ENCODE measurements around the gene ZBTB17.

ZBTB17 gene

DNA sequence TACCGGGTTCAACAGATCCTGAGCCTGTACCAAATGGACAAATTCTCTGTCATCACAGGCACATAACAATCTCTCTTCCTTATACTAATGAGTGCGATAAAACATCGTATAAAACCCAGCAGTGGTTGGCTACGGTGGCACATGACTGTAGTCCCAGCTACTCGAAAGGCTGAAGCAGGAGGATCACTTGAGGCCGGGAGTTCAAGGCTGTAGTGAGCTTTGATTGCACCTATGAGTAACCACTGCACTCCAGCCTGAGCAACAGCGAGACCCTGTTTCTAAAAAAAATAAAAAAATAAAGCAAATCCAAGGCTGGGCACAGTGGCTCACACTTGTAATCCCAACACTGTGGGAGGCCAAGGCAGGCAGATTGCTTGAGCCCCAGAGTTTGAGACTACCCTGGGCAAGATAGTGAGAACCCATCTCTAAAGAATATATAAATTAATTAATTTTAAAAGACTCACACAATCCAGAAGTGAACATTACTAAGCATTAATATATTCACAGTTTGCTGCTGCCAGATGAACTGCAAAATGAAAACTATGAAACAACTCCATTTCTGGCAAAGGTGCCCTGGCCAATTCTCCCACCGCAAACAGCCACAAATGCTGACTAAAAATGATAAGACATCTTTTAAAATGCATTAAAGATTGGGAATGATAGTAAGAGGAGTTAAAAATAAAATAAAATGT, 13.1 kb downstream of the ZBTB17 start:
- FAIRE-seq (no peak), DNase-seq (ENCODE audit: insufficient read length) (no peak)
- TF ChIP-seq POLR2A (IDR thresholded peaks at IDR 0.05; ENCODE audit: low read depth, low read length), result no peak

- DNase-seq (ENCODE audit: insufficient read length), result no peak
- FAIRE-seq, result no peak
- TF ChIP-seq TAF1 (IDR thresholded peaks at IDR 0.05; ENCODE audit: borderline replicate concordance, low read depth, low read length) (no peak), POLR2A (IDR thresholded peaks at IDR 0.05; ENCODE audit: low read depth, low read length) (no peak), POLR2AphosphoS5 (IDR thresholded peaks at IDR 0.05; ENCODE audit: low read depth, low read length) (no peak)
Observed at GRCh38 chr1:15962176-15962575, 13.7 kb downstream of the ZBTB17 start.

GRCh38 chr1:15961492-15961891, 14.4 kb downstream of the ZBTB17 start:
- FAIRE-seq (no peak), DNase-seq (ENCODE audit: insufficient read length) (no peak)
- TF ChIP-seq POLR2AphosphoS5 (IDR thresholded peaks at IDR 0.05; ENCODE audit: low read depth, low read length) (no peak), TAF1 (IDR thresholded peaks at IDR 0.05; ENCODE audit: borderline replicate concordance, low read depth, low read length) (no peak), POLR2A (IDR thresholded peaks at IDR 0.05; ENCODE audit: low read depth, low read length) (no peak)

DNA sequence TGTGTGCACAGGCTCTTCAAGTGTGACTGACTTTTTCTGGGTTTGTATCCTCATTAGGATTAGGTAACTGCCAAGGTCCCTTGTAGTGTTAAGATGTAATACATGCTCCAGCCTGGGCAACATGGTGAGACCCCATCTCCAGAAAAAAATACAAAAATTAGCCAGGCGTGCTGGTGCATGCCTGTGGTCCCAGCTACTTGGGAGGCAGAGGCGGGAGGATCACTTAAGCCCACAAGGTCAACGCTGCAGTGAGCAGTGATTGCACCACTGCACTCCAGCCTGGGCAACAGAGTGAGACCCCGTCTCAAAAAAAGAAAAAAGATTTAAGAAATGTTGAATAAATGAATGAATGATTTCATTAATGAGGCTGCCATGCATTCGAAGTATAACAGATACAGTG, 15.1 kb downstream of the ZBTB17 start:
- no peak for FAIRE-seq
- TF ChIP-seq POLR2A (IDR thresholded peaks at IDR 0.05; ENCODE audit: low read depth, low read length), result no peak
- no peak for DNase-seq (ENCODE audit: insufficient read length)

DNA sequence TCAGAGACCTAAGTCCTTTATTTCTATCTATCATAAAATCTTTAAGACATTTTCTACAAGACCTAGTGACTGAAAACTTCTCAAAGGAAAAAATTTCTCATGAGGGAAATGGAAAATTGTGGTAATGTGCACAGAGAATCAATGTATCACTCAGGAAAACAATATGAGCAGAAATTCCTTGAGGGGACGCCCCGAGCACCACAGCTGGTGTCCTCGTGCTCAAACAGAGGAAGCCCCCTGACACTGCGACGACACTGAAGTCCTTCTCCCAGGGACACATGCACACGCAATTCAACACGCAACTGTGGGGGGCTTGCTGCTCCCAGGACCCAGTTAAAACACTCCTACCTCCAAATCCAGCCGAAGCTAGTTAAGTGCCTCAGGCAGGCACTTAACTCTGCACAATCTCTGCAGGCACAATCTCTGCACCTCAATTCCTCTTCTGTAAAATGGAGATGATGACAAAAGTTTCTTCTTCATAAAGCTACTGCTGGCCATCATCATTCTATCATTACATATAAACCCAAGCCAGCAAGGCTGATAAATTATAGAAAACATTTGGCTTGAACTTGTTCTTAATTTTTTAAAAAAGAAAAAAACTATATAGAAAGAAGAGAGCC, 16.0 kb downstream of the ZBTB17 start:
- FAIRE-seq, result no peak
- no peak for DNase-seq (ENCODE audit: insufficient read length)
- TF ChIP-seq POLR2A (IDR thresholded peaks at IDR 0.05; ENCODE audit: low read depth, low read length), result no peak
- TF ChIP-seq TAF1 (IDR thresholded peaks at IDR 0.05; ENCODE audit: borderline replicate concordance, low read depth, low read length), result no peak

- no peak for TF ChIP-seq TAF1 (IDR thresholded peaks at IDR 0.05; ENCODE audit: borderline replicate concordance, low read depth, low read length)
- TF ChIP-seq POLR2AphosphoS5 (IDR thresholded peaks at IDR 0.05; ENCODE audit: low read depth, low read length), result no peak
- TF ChIP-seq POLR2A (IDR thresholded peaks at IDR 0.05; ENCODE audit: low read depth, low read length), result no peak
Observed at GRCh38 chr1:15959424-15959823, 16.5 kb downstream of the ZBTB17 start.

DNA sequence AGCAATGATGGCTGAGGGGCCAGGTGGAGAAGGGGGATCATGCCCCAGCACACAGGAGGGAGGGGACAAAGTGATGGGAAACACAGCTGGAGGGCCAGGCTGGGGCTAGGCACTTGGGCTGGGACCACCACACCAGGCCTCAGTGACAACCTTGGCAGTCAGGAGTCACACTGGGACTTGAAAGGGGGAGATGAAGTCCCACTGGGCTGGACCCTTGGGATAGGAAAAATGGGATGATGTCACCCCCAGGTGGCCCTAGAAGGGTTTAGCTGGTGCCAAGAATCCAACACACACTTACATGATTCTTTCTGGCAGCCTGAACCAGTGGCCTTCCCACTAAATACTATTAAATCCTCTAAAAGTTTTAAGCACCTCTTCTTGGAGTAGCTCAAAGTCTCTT, 17.1 kb downstream of the ZBTB17 start:
- FAIRE-seq, result no peak
- TF ChIP-seq TAF1 (IDR thresholded peaks at IDR 0.05; ENCODE audit: borderline replicate concordance, low read depth, low read length), result no peak
- TF ChIP-seq POLR2A (IDR thresholded peaks at IDR 0.05; ENCODE audit: low read depth, low read length), result no peak
- TF ChIP-seq POLR2AphosphoS5 (IDR thresholded peaks at IDR 0.05; ENCODE audit: low read depth, low read length), result no peak

More at GRCh38 chr1:15959424-15959823, 16.5 kb downstream of the ZBTB17 start:
- no peak for FAIRE-seq
- no peak for DNase-seq (ENCODE audit: insufficient read length)

GRCh38 chr1:15958111-15958510, 17.8 kb downstream of the ZBTB17 start:
- FAIRE-seq (no peak), DNase-seq (ENCODE audit: insufficient read length) (no peak)
- no peak for TF ChIP-seq POLR2A (IDR thresholded peaks at IDR 0.05; ENCODE audit: low read depth, low read length)

More for the DNA sequence above, 17.1 kb downstream of the ZBTB17 start:
- no peak for DNase-seq (ENCODE audit: insufficient read length)

DNA sequence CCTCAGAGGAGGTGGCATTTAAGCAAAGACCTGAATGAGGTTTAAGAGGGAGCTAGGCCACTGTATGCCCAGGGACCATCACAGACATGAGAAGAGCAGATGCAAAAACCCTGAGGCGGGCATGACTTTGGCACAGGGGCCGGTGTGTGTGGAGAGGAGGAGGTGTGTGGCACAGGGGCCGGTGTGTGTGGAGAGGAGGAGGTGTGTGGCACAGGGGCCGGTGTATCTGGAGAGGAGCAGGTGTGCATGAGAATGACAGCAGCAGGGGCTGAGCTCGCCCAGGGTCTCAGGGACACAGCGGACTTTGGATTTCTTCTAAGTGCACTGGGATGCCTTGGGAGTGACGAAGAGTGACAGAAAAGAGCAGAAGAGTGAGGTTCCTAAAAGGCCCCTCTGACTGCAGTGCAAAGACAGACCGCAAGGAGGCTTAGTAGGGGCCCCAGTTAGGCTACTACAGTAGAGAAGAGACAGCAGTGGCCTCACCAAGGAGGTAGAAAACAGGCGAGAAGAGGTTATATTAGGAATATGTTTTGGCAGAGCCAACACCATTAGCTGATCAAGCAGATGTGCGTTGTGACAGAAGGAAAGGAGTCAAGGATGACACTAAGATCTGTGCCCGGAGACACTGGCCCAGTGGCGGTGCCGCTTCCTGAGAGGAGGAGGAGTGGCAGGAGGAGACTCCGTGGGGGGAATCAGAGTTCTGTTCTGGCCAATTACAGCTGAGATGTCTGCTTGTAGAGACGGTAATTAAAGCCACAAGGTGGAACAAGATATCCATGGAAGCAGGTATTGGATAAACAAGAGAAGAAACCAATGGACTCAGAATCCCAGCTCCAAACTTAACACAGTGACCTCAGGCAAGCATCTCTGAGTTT, 18.4 kb downstream of the ZBTB17 start:
- TF ChIP-seq POLR2AphosphoS5 (IDR thresholded peaks at IDR 0.05; ENCODE audit: low read depth, low read length) (no peak), TAF1 (IDR thresholded peaks at IDR 0.05; ENCODE audit: borderline replicate concordance, low read depth, low read length) (no peak), POLR2A (IDR thresholded peaks at IDR 0.05; ENCODE audit: low read depth, low read length) (no peak)
- FAIRE-seq (no peak), DNase-seq (ENCODE audit: insufficient read length) (no peak)

DNA sequence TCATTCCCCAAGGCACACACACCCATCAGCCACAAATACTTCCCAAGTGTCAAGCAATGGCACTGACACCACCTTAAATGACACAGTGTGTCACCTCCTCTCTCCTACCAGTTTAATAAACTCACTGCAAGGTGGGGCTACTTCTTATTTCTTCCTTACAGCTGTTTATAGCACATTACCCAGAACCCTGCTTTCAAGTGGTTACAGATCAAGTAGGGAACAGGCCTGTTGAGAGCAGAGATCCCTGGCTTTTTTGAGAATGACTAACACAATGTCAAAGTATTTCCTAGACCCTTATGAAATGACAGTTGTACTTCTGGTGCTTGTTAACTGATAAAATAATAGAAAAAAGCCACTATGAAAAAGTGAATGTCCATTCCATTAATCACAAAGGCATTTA, 19.8 kb downstream of the ZBTB17 start:
- TF ChIP-seq POLR2A (IDR thresholded peaks at IDR 0.05; ENCODE audit: low read depth, low read length) (no peak), POLR2AphosphoS5 (IDR thresholded peaks at IDR 0.05; ENCODE audit: low read depth, low read length) (no peak), TAF1 (IDR thresholded peaks at IDR 0.05; ENCODE audit: borderline replicate concordance, low read depth, low read length) (no peak)
- FAIRE-seq (no peak), DNase-seq (ENCODE audit: insufficient read length) (no peak)

DNA sequence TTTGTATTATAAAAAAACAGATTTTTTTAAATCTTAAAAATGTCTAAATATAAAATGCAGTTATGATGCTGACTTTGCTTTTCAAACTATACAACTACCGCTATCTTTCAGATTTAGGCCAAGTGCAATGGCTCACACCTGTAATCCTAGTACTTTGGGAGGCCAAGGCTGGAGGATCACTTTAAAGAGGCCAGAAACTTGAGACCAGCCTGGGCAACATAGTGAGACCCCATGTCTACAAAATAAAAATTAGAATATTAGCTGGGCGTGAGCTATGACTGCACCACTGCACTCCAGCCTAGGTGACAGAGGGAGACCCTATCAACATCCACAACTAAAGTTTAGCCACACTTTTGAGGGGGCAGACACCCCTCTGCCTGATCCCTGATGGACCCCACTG, 20.3 kb downstream of the ZBTB17 start:
- no peak for FAIRE-seq
- DNase-seq (ENCODE audit: insufficient read length), result no peak
- TF ChIP-seq POLR2AphosphoS5 (IDR thresholded peaks at IDR 0.05; ENCODE audit: low read depth, low read length) (no peak), TAF1 (IDR thresholded peaks at IDR 0.05; ENCODE audit: borderline replicate concordance, low read depth, low read length) (no peak), POLR2A (IDR thresholded peaks at IDR 0.05; ENCODE audit: low read depth, low read length) (no peak)

GRCh38 chr1:15954316-15954715, 21.6 kb downstream of the ZBTB17 start:
- FAIRE-seq (no peak), DNase-seq (ENCODE audit: insufficient read length) (no peak)
- TF ChIP-seq POLR2AphosphoS5 (IDR thresholded peaks at IDR 0.05; ENCODE audit: low read depth, low read length) (no peak), POLR2A (IDR thresholded peaks at IDR 0.05; ENCODE audit: low read depth, low read length) (no peak), TAF1 (IDR thresholded peaks at IDR 0.05; ENCODE audit: borderline replicate concordance, low read depth, low read length) (no peak)
